ENCODE measurements around the gene C12orf56.

GRCh38 chr12:64220046-64220445 is 170.5 kb downstream of the C12orf56 start:
- TF ChIP-seq CTCF (optimal IDR thresholded peaks at IDR 0.05 in 1 of 3, IDR thresholded peaks at IDR 0.05 in 1 of 3, conservative IDR thresholded peaks at IDR 0.05 in 1 of 3; ENCODE audit: extremely low read depth in 1 of 3, insufficient read depth in 2 of 3, low read length in 3 of 3): no peak
- TF ChIP-seq EZH2 (IDR thresholded peaks at IDR 0.05; ENCODE audit: low read length): no peak

All from keratinocyte (primary cell).